NCI-H2029 treated with DMSO at 0.1 percent for 48 hours (cell line): ENCODE results near the gene NAA16.
A peak's percentile ranks its signal among the peaks of the same experiment; 100 is the strongest.
"Not testable (repeated sequence)": the region's sequence is repeated elsewhere in the genome, so short reads cannot be mapped to it uniquely, and the experiment has no call there.

Experiments
- DNase-seq: peaks from one replicate; lab custom pipeline; 2025; lab: John Stamatoyannopoulos, UW

Gene NAA16

GRCh38 chr13:41310963-41311405, at the start of gene NAA16:
Gene NAA16, plus strand, starts transcription at chr13:41311267. Its CDS starts 262 bp downstream, at chr13:41311529.
- DNase-seq, result peak; percentile 31

- DNase-seq, result peak; percentile 31
These were observed 47.7 kb upstream of the NAA16 start, which contains the start of gene MTRF1 for GRCh38 chr13:41263261-41263971. Gene MTRF1, minus strand, starts transcription at chr13:41263576. Its CDS starts 2,669 bp downstream, at chr13:41260907.

GRCh38 chr13:41267106-41267505, 44.0 kb upstream of the NAA16 start:
- DNase-seq, result no peak

GRCh38 chr13:41268764-41269163, 42.3 kb upstream of the NAA16 start:
- DNase-seq, result no peak

DNA sequence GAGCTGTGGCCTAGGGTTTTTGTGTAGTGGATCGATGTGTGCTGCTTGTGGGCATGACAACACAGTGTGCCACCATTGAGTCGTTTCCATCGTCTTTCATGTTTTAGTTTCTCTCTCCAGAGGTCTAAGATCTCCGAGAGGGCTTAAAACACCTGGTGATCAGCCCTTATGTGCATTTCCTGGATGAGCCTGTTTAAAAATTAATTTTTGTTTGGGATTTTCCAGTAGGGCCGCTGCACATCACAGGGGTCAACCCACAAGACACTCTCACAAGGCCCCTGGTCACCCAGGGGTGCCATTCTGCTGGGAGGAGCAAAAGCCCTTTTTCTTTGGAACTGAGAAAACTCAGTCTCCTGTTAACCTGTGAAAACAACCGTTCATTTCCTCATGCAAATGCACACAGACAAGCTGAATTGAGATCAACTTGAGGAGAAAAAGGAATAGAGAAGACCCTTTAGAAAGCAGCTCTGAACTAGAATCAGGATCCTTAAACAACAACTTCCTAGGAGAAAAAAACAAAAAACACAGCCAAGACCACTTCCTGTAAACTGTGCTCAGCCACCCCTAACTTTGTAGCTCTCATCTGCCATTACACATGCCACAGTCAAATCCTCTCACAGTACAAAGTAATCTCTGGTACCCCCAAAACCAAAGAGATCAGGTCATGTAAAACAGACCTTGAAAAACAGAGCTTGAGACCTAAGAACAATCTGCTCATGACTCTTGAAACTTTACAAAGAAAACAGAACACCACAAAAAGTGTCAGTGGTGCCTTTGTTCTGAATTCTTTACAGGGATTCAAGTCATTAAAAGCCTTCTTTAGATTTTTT, 39.4 kb upstream of the NAA16 start:
- no peak for DNase-seq

- no peak for DNase-seq
These were observed 37.1 kb upstream of the NAA16 start for GRCh38 chr13:41273831-41274441.

GRCh38 chr13:41274881-41275280, 36.2 kb upstream of the NAA16 start:
- no peak for DNase-seq

DNA sequence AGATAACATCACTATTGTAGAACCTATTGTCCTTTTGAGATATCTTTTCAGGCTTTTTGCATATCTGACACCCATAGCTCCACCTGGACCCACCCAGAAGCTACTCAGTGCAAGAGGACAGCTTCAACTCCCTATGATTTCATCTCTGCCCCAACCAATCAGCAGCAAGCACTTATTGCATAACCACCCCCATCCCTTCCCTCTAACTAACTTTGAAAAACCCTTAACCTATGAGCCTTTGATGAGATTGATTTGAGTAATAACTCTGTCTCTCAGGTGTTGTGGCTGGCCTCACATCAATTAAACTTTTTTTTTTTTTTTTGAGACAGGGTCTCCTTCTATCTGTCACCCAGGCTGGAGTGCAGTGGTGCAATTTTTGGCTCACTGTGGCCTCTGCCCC, 34.2 kb upstream of the NAA16 start:
- DNase-seq, result no peak

GRCh38 chr13:41279156-41279555, 31.9 kb upstream of the NAA16 start:
- not testable (repeated sequence) for DNase-seq

DNA sequence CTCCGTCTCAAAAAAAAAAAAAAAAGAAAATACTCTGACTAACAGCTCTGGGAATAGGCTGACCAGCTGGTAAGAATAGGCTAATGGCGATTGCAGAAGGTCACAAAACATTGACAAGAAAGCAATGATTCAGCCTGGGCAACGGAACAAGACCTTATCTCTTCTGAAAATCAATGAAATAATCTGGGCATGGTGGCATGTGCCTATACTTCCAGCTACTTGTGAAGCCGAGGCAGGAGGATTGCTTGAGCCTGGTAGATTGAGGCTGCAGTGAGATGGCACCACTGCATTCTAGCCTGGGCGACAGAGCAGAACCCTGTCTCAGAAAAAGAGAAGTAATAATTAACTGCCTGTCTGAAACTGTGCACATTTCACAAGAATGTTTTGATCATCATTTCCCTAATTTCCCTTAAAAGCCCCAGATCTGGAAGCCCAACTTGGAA, 28.9 kb upstream of the NAA16 start:
- no peak for DNase-seq

GRCh38 chr13:41284512-41285288, 26.4 kb upstream of the NAA16 start:
- DNase-seq, result no peak

- DNase-seq, result no peak
These were observed 24.7 kb upstream of the NAA16 start for GRCh38 chr13:41286370-41286769.

- no peak for DNase-seq
These were observed 21.6 kb upstream of the NAA16 start for GRCh38 chr13:41289463-41289881.

GRCh38 chr13:41291246-41291645, 19.8 kb upstream of the NAA16 start:
- DNase-seq, result no peak

- no peak for DNase-seq
These were observed 17.8 kb upstream of the NAA16 start for GRCh38 chr13:41293272-41293671.

- DNase-seq, result no peak
These were observed 16.2 kb upstream of the NAA16 start for GRCh38 chr13:41294914-41295313.

GRCh38 chr13:41295973-41296372, 15.1 kb upstream of the NAA16 start:
- DNase-seq, result no peak

- no peak for DNase-seq
These were observed 14.0 kb upstream of the NAA16 start for GRCh38 chr13:41296879-41297646.

GRCh38 chr13:41299316-41300094, 11.6 kb upstream of the NAA16 start:
- no peak for DNase-seq

- no peak for DNase-seq
These were observed 8.3 kb upstream of the NAA16 start for GRCh38 chr13:41302743-41303142.
